T-helper 9 cell (primary cell): Measurements from ENCODE around the gene PLAGL1.
"Not testable (repeated sequence)": the region's sequence is repeated elsewhere in the genome, so short reads cannot be mapped to it uniquely, and the experiment has no call there.

Experiments
- DNase-seq: peaks from one replicate; pipeline ENCODE4 v3.0.0-alpha.2; 2020

PLAGL1 gene

DNA sequence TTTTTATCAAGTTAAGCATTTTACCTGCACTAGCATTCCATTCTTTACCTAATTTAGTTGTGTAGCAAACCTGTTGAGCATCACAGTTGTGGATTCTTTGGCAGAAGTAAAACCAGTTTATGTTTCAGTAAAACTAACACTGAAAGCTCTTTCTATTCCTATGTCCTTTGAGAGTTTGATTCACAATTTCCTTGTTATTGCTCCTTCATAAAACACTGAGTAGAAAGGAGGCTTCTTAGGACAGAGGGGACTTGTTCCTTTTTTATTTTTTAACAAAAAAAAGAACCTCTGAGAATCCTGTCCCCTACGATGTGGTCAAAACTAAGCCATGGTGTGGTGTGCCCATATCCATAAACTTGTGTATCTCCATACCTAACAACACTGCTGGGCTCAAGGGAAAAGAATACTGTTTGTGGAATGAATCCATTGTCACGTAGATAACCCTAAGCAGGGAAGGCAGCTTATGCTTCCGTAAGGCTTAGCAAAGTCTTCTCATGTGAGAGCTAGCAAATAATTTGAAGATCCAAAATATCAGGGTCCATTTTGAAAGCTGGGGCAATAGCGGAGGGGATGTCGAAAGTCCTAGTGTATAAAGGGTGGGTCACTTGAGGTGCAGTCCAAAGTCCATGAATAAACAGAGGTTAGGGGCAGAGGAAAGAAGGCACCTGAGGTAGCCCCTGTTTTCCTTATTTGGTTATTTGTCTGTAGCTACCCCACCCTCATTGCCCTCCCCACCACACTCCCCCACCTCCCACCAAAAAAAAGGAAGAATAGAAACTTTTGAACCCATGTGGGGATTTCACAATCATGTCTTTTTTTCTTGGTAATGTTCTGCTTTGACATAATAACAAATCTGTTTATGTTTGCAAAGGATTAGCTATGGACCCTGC lies 71.0 kb downstream of the PLAGL1 start:
- DNase-seq = no peak

DNA sequence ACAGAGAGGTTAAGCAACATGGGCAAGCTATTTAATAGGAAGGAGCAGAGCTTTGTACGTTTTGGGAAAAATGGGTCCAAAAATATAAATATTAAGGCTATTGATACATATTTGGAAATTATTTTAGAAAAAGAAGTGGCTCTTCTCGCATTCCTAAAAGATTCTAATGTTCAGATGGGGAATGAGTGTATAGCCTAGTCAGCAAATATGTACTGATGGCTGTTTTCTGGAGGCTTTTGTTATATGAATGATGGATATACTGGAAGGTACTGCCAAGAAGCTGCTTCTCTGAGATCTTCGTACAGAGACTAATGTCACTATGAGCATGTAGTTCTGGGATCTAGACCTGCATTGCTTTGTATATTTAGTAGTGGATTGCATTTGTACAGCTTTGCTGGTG lies 71.7 kb downstream of the PLAGL1 start:
- DNase-seq = no peak

DNA sequence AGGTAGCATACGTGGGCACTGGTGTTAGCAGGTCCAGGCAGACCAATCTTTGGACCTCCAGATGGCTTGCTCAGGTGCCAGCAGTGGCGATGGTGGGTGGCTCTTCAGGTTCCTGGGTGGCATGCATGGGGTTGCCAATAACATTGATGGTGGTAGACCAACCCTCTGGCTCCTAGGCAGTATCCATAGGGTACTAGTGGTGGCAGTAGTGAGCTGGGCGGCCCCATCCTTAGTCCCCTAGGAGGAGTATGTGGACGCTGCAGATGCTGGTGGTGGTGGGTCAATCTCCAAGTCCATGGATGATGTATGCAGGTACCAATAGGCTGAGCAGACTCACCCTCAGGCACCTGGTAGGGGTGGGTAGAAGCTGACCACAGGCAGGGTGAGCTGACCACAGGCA lies 73.2 kb downstream of the PLAGL1 start:
- DNase-seq = no peak

DNA sequence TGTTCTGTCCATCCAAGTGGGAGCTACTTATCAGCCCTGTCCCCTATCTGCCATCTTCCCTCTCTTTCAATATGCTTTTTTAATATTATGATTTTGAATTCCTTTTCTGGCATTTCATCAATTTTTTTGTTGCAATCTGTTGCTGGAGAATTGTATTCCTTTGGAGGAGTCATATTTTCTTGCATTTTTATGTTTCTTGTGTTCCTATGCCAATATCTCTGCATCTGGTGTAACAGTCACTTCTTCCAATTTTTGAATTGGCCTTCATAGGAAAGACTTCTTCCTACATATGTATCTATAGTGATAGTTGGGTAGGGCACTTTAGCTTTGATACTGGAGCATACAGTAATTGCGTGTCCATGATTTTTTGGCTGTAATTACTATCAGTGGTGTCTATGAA lies 73.7 kb downstream of the PLAGL1 start:
- DNase-seq = no peak

DNA sequence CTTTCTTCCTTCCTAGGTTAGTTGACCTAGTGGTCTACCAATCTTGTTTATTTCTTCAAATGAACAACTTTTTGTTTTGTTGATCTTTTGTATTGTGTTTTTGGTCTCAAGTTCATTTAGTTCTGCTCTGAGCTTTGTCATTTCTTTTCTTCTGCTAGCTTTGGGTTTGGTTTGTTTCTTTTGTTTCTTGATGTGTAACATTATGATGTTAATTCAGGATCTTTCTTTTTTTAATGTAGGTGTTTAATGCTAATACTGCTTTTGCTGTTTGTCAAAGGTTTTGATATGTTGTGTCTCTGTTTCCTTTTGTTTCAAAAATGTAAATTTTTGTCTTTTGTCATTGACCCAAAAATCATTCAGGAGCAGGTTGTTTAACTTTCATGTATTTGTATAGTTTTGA lies 78.1 kb downstream of the PLAGL1 start:
- no peak for DNase-seq

DNA sequence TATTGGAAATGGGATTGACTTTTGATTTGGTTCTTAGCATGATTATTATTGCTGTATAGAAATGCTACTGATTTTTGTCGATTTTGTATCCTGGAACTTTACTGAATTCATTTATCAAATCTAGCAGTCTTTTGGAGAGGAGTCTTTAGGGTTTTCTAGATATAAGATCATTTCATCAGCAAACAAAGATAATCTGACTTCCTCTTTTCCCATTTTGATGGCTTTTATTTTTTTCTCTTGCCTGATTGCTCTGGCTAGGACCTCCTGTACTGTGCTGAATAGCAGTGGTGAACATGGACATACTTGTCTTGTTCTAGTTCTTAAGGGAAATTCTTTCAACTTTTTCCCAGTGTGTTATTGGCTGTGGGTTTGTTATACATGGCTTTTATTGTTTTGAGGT lies 79.2 kb downstream of the PLAGL1 start:
- no peak for DNase-seq

DNA sequence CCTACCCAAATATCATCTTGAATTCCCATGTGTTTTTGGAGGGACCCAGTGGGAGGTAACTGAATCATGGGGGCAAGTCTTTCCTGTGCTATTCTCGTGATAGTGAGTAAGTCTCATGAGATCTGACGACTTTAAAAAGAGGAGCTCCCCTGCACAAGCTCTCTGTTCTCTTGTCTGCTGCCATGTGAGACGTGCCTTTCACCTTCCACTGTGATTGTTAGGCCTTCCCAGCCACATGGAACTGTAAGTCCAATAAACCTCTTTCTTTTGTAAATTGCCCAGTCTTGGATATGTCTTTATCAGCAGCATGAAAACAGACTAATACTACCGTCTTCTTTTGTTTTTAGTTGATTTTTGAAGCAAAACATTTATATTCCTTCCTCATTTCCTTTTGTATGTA lies 91.0 kb downstream of the PLAGL1 start:
- DNase-seq = not testable (repeated sequence)

DNA sequence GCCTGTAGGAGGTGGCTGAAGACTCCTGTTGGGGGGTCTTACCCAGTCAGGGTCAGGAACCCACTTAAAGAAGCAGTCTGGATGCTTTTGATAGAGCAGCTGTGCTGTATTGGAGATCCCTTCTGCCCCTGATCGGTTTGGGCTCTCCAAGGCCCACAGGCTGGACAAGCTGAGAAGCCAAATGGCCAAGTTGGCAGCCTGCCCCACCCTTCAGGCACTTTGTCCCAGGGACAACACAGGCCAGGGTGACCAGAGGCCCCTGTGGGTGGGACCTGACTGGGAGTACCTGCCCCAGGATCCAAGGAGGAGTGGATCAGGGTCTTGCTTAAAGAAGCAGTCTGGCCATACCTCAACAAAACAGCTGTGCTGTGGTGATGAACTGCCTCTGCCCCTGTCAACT lies 95.4 kb downstream of the PLAGL1 start:
- DNase-seq = no peak

DNA sequence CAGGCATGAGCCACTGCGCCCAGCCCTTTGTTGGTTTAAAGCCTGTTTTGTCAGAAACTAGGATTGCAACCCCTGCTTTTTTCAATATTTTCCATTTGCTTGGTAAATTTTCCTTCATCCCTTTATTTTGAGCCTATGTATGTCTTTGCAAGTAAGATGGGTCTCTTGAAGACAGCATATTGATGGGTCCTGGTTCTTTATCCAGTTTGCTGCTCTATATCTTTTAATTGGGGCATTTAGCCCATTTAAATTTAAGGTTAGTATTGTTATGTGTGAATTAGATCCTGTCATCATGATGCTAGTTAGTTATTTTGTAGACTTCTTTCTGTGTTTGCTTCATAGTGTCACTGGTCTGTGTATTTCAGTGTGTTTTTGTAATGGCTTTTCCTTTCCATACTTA lies 97.0 kb downstream of the PLAGL1 start:
- DNase-seq = no peak

DNA sequence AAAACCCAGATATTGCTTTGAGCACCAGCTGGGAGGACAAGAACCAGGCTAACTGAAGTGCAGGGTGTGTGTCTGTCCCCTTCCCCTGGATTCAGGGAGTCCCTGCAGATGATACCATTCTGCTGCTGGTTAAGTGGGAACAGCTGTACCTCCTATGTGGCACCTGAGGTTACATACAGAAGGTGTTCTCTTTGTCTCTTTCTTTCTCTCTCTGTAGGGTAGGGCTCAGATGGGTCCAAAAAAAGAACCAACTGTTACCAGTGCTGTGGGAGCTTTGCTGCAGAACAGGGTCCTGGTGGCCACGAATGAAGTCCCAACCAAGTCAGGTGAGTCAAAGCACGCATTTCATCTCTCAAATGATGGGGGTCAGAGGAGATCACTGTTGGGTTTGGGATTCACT lies 105.2 kb downstream of the PLAGL1 start:
- no peak for DNase-seq

DNA sequence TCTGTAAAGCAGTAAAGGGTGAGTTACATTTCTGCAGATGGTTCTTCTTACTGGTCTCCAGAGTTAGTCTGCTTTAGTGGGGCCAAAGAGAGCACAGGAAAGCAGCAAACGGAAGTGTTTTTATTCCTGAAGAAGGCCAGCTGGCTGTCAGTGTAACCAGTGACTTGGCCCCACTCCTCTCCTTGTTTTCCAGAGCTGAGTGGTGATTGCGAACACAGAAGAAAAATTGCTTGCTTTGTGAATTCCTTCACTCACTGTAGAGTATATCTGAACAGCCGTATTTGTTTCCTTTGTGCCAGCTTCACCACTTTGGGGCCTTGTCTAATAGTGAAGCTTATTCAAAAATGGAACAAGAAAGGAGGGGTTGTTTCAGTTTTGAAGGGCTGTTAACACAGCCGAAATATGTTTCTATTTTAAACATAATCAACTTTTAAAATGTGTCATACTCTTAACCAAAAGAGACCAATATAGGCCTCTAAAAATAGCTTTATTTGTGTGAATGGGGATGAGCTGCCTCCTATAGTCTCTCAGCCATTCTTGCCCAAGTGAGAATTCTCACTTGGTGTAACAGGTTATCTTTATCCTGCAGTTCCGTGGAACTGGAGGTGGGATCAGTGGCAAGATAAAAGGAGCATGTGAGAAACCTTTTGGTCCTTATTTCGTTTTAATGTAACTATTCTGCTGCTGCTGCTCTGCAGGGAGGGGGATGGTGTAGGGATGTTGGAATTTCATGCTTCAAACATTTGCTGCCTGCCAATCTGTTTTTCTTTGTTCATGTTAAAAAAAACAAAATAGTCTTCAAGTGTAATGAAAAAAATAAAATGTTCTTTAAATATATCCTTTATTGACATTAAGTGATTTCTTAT lies 105.9 kb downstream of the PLAGL1 start:
- no peak for DNase-seq

DNA sequence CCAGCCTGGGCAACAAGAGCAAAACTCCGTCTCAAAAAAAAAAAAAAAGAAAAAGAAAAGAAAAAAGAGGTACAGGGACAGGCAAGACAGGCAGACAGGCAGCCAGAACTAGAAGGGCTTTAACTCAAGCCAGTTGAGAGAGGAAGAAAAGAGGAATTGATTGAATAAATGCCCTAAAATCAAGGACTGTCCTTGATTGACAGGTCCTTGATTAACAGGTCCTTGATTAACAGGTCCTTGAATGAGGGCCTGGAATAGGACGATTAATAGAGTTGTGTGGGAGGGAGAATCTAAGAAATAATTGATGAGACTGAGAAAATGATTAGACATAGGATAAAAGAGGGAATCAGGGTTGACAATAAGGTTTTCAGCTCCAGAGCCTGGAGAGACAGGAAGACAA lies 107.7 kb downstream of the PLAGL1 start:
- DNase-seq = no peak

DNA sequence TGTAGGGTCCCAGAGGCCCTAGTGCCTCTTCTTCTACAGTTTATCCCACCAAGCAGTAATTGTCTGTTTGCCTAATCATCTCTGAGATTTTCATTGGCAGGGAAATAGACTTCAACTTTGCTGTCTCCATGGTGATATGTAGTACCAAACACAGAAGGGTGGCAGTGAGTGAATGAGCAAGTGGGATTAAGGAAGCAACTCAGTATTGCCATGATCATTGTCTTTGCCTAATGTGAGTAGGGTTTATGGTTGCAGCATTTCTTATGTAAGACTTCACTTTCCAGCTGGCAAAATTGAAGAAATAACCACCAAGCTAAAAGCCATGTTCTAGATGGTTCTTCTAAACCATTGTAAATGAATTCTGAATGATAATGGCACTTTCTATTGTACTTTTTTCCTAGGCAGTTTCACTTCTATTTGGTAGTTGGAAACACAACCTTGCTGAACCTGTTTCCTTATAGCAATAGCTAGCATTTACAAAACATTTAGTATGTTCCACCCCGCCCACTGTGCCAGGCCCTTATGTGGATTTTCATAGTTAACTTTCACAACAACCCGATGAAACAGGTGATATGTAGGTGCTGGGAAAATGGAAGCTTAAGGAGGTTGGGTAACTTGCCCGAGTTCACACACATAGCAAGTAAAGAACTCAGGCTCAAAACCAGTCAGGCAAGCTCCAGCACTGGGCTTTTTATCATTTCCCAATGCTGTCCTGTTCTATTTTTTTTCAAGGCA lies 111.8 kb downstream of the PLAGL1 start:
- DNase-seq = no peak

DNA sequence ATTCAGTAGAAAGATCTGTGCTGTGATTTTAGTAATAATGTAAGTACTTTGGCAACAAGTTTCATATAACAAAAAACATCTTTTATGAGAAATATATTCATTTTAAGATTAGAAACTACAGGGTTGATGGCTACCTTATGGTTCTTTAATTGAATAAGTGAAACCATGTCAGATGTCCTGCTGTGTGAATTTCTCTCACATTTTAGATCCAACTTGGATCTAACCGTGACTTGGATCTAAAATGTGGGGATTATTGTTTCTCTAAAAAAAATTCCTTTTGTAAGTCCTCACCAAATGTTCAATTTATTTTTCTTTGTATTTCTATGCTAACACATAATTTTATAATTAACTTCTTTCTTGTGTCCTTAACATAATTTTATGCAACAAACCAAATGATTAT lies 113.4 kb downstream of the PLAGL1 start:
- DNase-seq = no peak
